GM12873 (cell line): ENCODE data around the gene PRICKLE4.

Source experiments
- CTCF ChIP-seq: IDR thresholded peaks from 2 replicates; pipeline ENCODE4 v1.5.1; 2012; ENCODE audit warnings: low read depth, mild to moderate bottlenecking, moderate library complexity, low read length, control low read depth; ENCODE audit not compliant: insufficient read depth; ENCODE audit errors: missing control alignments

The PRICKLE4 gene

DNA sequence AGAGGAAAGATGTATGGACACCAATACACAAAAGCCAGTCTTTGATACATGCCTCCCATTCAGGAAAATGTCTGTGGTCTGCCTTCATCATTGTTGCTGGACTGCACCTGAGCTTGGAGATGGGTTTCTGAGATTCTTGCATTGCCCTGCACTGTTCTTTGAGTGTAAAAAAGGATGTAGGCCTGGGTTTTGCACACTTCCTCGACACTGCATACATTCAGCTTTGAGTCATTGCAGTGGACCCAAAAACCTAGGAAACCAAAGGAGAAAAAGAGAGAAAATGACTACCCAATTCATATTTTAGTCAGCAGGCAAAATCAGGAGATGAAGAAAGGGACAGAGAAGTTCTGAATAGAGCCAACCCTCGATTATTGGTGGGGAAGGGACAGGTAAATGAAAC lies 15.9 kb downstream of the PRICKLE4 start:
- TF ChIP-seq CTCF: no peak

DNA sequence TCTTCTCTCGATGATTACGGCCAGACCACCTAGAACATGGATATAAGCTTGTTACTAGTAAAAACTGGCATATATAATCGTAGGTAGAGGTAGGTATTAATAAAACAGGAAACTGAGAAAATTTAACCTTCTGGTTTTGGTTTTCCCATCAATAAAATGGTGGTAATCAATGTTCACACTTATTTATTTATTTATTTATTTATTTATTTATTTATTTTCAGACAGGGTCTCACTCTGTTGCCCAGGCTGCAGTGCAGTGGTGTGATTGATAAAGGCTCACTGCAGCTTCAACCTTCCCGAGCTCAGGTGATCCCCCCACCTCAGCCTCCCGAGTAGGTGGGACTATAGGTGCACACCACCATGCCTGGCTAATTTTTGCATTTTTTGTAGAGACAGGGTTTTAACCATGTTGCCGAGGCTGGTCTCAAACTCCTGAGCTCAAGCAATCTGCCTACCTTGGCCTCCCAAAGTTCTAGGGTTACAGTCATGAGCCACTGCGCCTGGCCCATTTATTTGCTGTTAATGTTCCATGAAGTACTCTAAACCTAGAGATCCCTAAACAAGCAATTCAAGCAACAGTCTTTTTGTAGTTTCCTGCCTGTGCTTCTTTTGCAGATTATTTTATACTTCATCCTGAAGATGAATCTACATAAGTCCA lies 18.4 kb downstream of the PRICKLE4 start:
- no peak for TF ChIP-seq CTCF

DNA sequence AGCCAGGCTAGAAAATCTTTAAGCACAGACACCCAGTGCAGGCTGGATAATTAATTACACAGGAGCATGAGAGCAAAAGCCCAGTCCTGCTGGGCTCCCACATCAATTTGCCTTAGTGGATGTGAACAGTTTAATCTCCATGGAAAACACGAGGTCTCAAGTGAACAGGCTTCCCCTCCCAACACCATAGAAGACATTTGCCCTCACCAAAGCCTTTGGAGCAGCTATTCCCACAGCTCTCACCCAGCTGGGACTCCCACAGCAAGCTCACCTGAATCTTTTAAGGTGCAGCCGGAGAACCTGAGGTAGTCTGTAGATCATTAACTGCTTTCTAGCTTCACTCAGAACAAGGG lies 19.0 kb downstream of the PRICKLE4 start:
- no peak for TF ChIP-seq CTCF

- TF ChIP-seq CTCF: peak; percentile 46
Observed at GRCh38 chr6:41801380-41801779, 20.8 kb downstream of the PRICKLE4 start.

GRCh38 chr6:41805830-41806774 lies 25.5 kb downstream of the PRICKLE4 start:
- TF ChIP-seq CTCF: no peak

DNA sequence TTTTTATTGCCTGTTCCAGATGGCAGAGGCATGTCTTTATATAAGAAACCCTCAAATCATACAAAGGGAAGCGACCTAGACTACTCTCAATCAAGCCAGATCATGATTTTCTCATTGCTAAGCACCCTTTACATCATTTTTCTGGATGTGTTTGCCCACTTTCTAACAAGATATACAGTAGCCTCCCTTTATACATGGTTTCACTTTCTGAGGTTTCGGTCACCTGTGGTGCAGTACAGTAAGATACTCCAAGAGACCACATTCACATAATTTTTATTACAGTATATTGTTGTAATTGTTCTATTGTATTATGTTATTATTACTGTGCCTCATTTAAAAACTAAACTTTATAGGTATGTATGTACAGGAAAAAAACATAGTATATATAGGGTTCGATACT lies 30.5 kb downstream of the PRICKLE4 start:
- no peak for TF ChIP-seq CTCF

- no peak for TF ChIP-seq CTCF
Observed at GRCh38 chr6:41813469-41813868, 32.9 kb downstream of the PRICKLE4 start.
